Cardiac muscle cell (in vitro differentiated cells and primary cell): Measurements from ENCODE around the gene SDC3. TPM values are rescaled to one million over a fixed set of nuclear protein-coding genes. Genes with fewer than 3 reads are reported as not detected.
A peak's percentile ranks its signal among the peaks of the same experiment; 100 is the strongest.

Source experiments
- DNase-seq, 2 donors: peaks; one replicate each; pipeline versions ENCODE4 v3.0.0 to v3.0.0-alpha.2; 2010 to 2017; ENCODE audit warnings: low read depth in 1 of 2, low spot score in 1 of 2
- H3K27ac ChIP-seq: fragments of 200-600 bp; sonication (generic); 2 replicates; pipeline ENCODE4 v1.5.1; 2016
- H3K27me3 ChIP-seq: fragments of 200-600 bp; sonication (generic); 2 replicates; pipeline ENCODE4 v1.6.0; 2016; ENCODE audit warnings: control low read depth
- H3K36me3 ChIP-seq: fragments of 200-600 bp; sonication (generic); 2 replicates; pipeline ENCODE4 v1.5.1; 2016; ENCODE audit warnings: control low read depth
- H3K4me1 ChIP-seq: fragments of 200-600 bp; sonication (generic); 2 replicates; pipeline ENCODE4 v1.8.1; 2017; ENCODE audit warnings: low read depth, mild to moderate bottlenecking, mixed run types
- H3K4me3 ChIP-seq: fragments of 200-600 bp; sonication (generic); 2 replicates; pipeline ENCODE4 v1.5.1; 2016; ENCODE audit warnings: mild to moderate bottlenecking
- H3K9me3 ChIP-seq: fragments of 200-600 bp; sonication (generic); 2 replicates; pipeline ENCODE4 v1.5.1; 2017; ENCODE audit warnings: low read depth, mild to moderate bottlenecking, control low read depth
- CTCF ChIP-seq: IDR thresholded peaks from 2 replicates; pipeline ENCODE4 v1.5.1; 2012; ENCODE audit warnings: low read depth, mild to moderate bottlenecking, low read length
- polyA plus RNA-seq: library from polyadenylated mRNA; unstranded; fragments of >200 nt; fragmentation: Nextera tagmentation; extraction: Ambion mirVana; gene quantifications from 2 replicates; pipeline ENCODE4 v1.2.1, GENCODE V29; 2016
- total RNA-seq: library from RNA; depleted of rRNA; stranded (reverse); fragments of >200 nt; gene quantifications from 2 replicates; pipeline ENCODE4 v1.2.3, GENCODE V29; 2016

Gene SDC3
- total and polyA plus RNA-seq, 2 experiments from 2014 or later, result 85.2 to 89.2 TPM

GRCh38 chr1:30915491-30916230 lies 7.1 kb upstream of the SDC3 start:
- no peaks in the 10 kb centered on the region for H3K27me3 ChIP-seq
- no peak overlapping the region for H3K4me3 ChIP-seq
- TF ChIP-seq CTCF, result no peak
- no peaks in the 10 kb centered on the region for H3K4me1 ChIP-seq
- no peak for DNase-seq
- H3K36me3 ChIP-seq, result no peaks in the 10 kb centered on the region
- no peak overlapping the region for H3K27ac ChIP-seq
- no peaks in the 10 kb centered on the region for H3K9me3 ChIP-seq

- Histone ChIP-seq H3K9me3 (no peaks in the 10 kb centered on the region), H3K27ac (no peak overlapping the region), H3K4me3 (no peak overlapping the region), H3K4me1 (no peaks in the 10 kb centered on the region), H3K36me3 (no peaks in the 10 kb centered on the region), H3K27me3 (no peaks in the 10 kb centered on the region)
- no peak for TF ChIP-seq CTCF
- DNase-seq, result no peak
Measured at GRCh38 chr1:30914931-30915330, 6.4 kb upstream of the SDC3 start.

- Histone ChIP-seq H3K27me3 (no peaks in the 10 kb centered on the region), H3K9me3 (no peaks in the 10 kb centered on the region), H3K4me1 (no peaks in the 10 kb centered on the region), H3K27ac (no peak overlapping the region), H3K36me3 (no peaks in the 10 kb centered on the region), H3K4me3 (no peak overlapping the region)
- no peak for DNase-seq
- no peak for TF ChIP-seq CTCF
Measured at GRCh38 chr1:30914587-30914922, 6.0 kb upstream of the SDC3 start.

GRCh38 chr1:30912913-30913652 lies 4.5 kb upstream of the SDC3 start:
- no peak for TF ChIP-seq CTCF
- no peak overlapping the region for H3K4me3 ChIP-seq
- H3K4me1 ChIP-seq, result peaks cover 5% of the 10 kb centered on the region
- no peak overlapping the region for H3K27ac ChIP-seq
- H3K9me3 ChIP-seq, result no peaks in the 10 kb centered on the region
- DNase-seq, result peak in 1 of 2 donors; percentile 81
- H3K36me3 ChIP-seq, result no peaks in the 10 kb centered on the region
- H3K27me3 ChIP-seq, result no peaks in the 10 kb centered on the region

- no peak overlapping the region for H3K4me3 ChIP-seq
- no peak overlapping the region for H3K27ac ChIP-seq
- H3K4me1 ChIP-seq, result peaks cover 7% of the 10 kb centered on the region
- H3K9me3 ChIP-seq, result no peaks in the 10 kb centered on the region
- TF ChIP-seq CTCF, result no peak
- DNase-seq, result no peak
- no peaks in the 10 kb centered on the region for H3K36me3 ChIP-seq
- H3K27me3 ChIP-seq, result no peaks in the 10 kb centered on the region
Measured at GRCh38 chr1:30912224-30912623, 3.7 kb upstream of the SDC3 start.
